Lower lobe of right lung (tissue), 2 donors: ENCODE measurements around the gene NDRG4. TPM values are rescaled to one million over a fixed set of nuclear protein-coding genes. Genes with fewer than 3 reads are reported as not detected.
"Not testable (repeated sequence)": the region's sequence is repeated elsewhere in the genome, so short reads cannot be mapped to it uniquely, and the experiment has no call there.

ENCODE experiments used
- ATAC-seq, 2 donors: fragments of 200-7000 bp; cut with Tn5 transposase; one replicate each; pipeline ENCODE4 v1.9.1; 2020 to 2022; ENCODE audit warnings: mild to moderate bottlenecking in 2 of 2, moderate library complexity in 2 of 2
- DNase-seq: peaks from one replicate; pipeline ENCODE4 v3.0.0-alpha.2; 2020
- H3K27ac ChIP-seq: fragments of 200-600 bp; one replicate; pipeline ENCODE4 v1.8.0; 2022
- H3K27me3 ChIP-seq: fragments of 200-600 bp; one replicate; pipeline ENCODE4 v1.8.0; 2022; ENCODE audit warnings: low read depth
- H3K36me3 ChIP-seq: fragments of 200-600 bp; one replicate; pipeline ENCODE4 v1.8.0; 2022; ENCODE audit warnings: mild to moderate bottlenecking
- H3K4me1 ChIP-seq: fragments of 200-600 bp; one replicate; pipeline ENCODE4 v1.8.0; 2022
- H3K4me3 ChIP-seq: fragments of 200-600 bp; one replicate; pipeline ENCODE4 v1.8.0; 2022; ENCODE audit warnings: mild to moderate bottlenecking
- H3K9me3 ChIP-seq: fragments of 200-600 bp; one replicate; pipeline ENCODE4 v1.8.0; 2022
- intact Hi-C: fragments of 100-400 bp; cut with DNase I; formaldehyde crosslinking; loops from one replicate; pipeline ENCODE4 v1.11.0; 2022
- total RNA-seq: library from RNA; stranded (reverse); fragmentation: NEBNext Ultra II Directional; extraction: Animal tissue kit (Norgen Biotek cat#: 25700); gene quantifications from one replicate; pipeline ENCODE4 v1.2.1, GENCODE V29; 2021
- TF ChIP-seq, protein P1 (sequence below): fragments of 200-600 bp; IDR thresholded peaks from one replicate; pipeline ENCODE4 v1.8.0; 2022; ENCODE audit warnings: antibody characterized with exemption, mild to moderate bottlenecking
- donor health status: DM: no; HTN: yes; CAD: no; lungs with severe emphysema.

Gene NDRG4
- total RNA-seq, 1 donor from 2014 or later, result 47.9 TPM

DNA sequence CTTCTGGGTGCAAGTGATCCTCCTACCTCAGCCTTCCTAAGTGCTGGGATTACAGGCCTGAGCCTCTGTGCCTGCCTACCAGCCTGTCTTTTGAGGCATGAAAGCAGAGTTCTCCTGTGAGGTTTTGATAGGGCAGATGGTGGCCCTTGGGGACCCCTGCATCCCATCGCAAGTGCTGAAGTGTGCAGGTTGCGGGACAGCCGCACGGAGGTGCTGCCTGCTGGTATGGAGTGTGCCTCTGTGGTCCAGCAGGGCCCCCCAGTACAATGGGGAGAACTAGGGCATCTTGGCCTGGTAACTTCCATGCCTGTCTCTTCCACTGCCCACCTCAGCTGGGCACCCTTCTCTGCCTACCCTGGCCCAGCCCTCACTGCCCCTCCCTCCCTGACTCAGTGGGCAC is 9.9 kb upstream of the NDRG4 start:
- TF ChIP-seq, protein P1, sequence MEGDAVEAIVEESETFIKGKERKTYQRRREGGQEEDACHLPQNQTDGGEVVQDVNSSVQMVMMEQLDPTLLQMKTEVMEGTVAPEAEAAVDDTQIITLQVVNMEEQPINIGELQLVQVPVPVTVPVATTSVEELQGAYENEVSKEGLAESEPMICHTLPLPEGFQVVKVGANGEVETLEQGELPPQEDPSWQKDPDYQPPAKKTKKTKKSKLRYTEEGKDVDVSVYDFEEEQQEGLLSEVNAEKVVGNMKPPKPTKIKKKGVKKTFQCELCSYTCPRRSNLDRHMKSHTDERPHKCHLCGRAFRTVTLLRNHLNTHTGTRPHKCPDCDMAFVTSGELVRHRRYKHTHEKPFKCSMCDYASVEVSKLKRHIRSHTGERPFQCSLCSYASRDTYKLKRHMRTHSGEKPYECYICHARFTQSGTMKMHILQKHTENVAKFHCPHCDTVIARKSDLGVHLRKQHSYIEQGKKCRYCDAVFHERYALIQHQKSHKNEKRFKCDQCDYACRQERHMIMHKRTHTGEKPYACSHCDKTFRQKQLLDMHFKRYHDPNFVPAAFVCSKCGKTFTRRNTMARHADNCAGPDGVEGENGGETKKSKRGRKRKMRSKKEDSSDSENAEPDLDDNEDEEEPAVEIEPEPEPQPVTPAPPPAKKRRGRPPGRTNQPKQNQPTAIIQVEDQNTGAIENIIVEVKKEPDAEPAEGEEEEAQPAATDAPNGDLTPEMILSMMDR, result no peak
- Histone ChIP-seq H3K4me3 (no peak overlapping the region), H3K9me3 (no peaks in the 10 kb centered on the region), H3K36me3 (no peaks in the 10 kb centered on the region), H3K27me3 (peaks cover 4% of the 10 kb centered on the region), H3K4me1 (no peaks in the 10 kb centered on the region), H3K27ac (no peak overlapping the region)
- intact Hi-C loops, result no loop called here
- DNase-seq (no peak), ATAC-seq (no peak)

GRCh38 chr16:58490539-58490938 is 9.4 kb upstream of the NDRG4 start:
- H3K4me1 ChIP-seq, H3K27ac ChIP-seq, DNase-seq, intact Hi-C loops, H3K27me3 ChIP-seq, H3K9me3 ChIP-seq, H3K4me3 ChIP-seq, H3K36me3 ChIP-seq, ATAC-seq: not testable (repeated sequence)

GRCh38 chr16:58492066-58492465 is 7.9 kb upstream of the NDRG4 start:
- intact Hi-C loops, result no loop called here
- H3K27me3 ChIP-seq, result peaks cover 4% of the 10 kb centered on the region
- ATAC-seq, result no peak
- H3K27ac ChIP-seq, result no peak overlapping the region
- no peaks in the 10 kb centered on the region for H3K9me3 ChIP-seq
- H3K4me1 ChIP-seq, result no peaks in the 10 kb centered on the region
- no peak for DNase-seq
- TF ChIP-seq, protein P1, result no peak
- H3K36me3 ChIP-seq, result no peaks in the 10 kb centered on the region
- no peak overlapping the region for H3K4me3 ChIP-seq

GRCh38 chr16:58492735-58493134 is 7.2 kb upstream of the NDRG4 start:
- intact Hi-C loops, result no loop called here
- DNase-seq (no peak), ATAC-seq (no peak)
- H3K4me3 ChIP-seq, result no peak overlapping the region
- H3K9me3 ChIP-seq, result no peaks in the 10 kb centered on the region
- H3K27ac ChIP-seq, result no peak overlapping the region
- TF ChIP-seq, protein P1, result no peak
- peaks cover 4% of the 10 kb centered on the region for H3K27me3 ChIP-seq
- H3K4me1 ChIP-seq, result no peaks in the 10 kb centered on the region
- H3K36me3 ChIP-seq, result no peaks in the 10 kb centered on the region

DNA sequence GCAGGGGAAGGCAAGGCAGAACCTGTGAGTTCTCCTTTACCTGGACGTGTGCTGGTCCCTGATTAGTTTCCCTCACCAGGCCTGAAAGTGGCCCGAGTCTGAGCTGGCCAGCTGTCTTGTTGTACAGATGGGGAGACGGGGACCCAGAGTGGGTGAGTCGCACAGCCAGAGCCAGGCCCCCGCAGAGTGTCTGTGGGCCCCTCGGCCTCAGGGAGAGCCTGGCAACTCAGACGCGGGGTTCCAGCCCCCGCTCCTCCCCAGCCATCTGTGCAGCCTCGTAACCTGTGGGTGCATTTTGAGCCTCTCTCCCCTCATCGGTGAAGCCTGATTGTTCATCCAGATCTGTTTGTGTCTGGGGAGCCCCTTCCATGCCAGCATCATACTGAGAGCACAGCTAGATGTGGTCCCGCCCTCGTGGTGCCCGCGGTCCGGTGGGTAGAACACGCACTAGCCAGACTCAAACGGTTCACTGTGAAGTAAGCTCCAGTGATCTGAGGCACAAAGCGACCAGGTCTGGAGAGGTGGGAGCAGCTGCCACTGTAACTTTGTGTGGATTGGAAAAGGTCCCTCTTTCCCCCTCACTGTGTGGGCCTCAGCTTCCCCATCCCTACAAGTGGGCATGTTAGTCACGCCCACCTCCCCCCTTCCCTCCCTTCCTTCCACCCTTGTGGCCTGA is 6.0 kb upstream of the NDRG4 start:
- DNase-seq (no peak), ATAC-seq (no peak)
- Histone ChIP-seq H3K27ac (no peak overlapping the region), H3K9me3 (no peaks in the 10 kb centered on the region), H3K4me1 (no peaks in the 10 kb centered on the region), H3K36me3 (no peaks in the 10 kb centered on the region), H3K27me3 (peaks cover 4% of the 10 kb centered on the region), H3K4me3 (no peak overlapping the region)
- TF ChIP-seq, protein P1, result no peak
- intact Hi-C loops, result no loop called here

GRCh38 chr16:58494981-58495520 is 4.9 kb upstream of the NDRG4 start:
- intact Hi-C loops, result no loop called here
- Histone ChIP-seq H3K36me3 (no peaks in the 10 kb centered on the region), H3K27ac (no peak overlapping the region), H3K4me1 (no peaks in the 10 kb centered on the region), H3K9me3 (no peaks in the 10 kb centered on the region), H3K27me3 (peaks cover 11% of the 10 kb centered on the region), H3K4me3 (no peak overlapping the region)
- DNase-seq (no peak), ATAC-seq (no peak)
- TF ChIP-seq, protein P1, result peak; percentile 13
